HCT116 (cell line): ENCODE measurements around the gene C1QBP. TPM values are rescaled to one million over a fixed set of nuclear protein-coding genes. Genes with fewer than 3 reads are reported as not detected.

ENCODE experiments used
- ATAC-seq: fragments of 200-7000 bp; cut with Tn5 transposase; 2 replicates; pipeline ENCODE4 v1.9.1; 2020; ENCODE audit warnings: mild to moderate bottlenecking, moderate library complexity
- BruUV-seq: library from RNA; stranded (reverse); fragments of 400-500 nt; replicated peaks from 2 replicates; lab custom pipeline; 2021; lab: Mats Ljungman, UMichigan
- CTCF ChIA-PET: fragments of 300-600 bp; sonication (Branson Sonifier 250); formaldehyde crosslinking; loops from one replicate; lab custom pipeline; 2021; ENCODE audit warnings: antibody characterized with exemption; lab: Charles Lee
- POLR2A ChIA-PET: fragments of 300-600, 350-600 bp; sonication (Branson Sonifier 250); formaldehyde crosslinking; loops from one replicate; lab custom pipeline; 2021; ENCODE audit warnings: antibody characterized with exemption; lab: Charles Lee
- RAD21 ChIA-PET, 2 experiments: fragments of 300-600 bp; sonication (Branson Sonifier 250); formaldehyde crosslinking; loops; one replicate each; lab custom pipeline; 2023; ENCODE audit warnings: low total read pairs in 2 of 2; ENCODE audit not compliant: uncharacterized antibody in 2 of 2, unreplicated experiment in 2 of 2, low non-redundant PET in 1 of 2; lab: Charles Lee
- DNase-seq: peaks from one replicate; pipeline ENCODE4 v3.0.0-alpha.2; 2010; ENCODE audit warnings: low read depth, low spot score
- H2AFZ ChIP-seq: fragments of 200-600 bp; shearing (Covaris generic), sonication (generic); 2 replicates; pipeline ENCODE4 v1.6.1; 2017; ENCODE audit warnings: low read depth, mixed run types, mixed read lengths, antibody characterized with exemption, low read length; ENCODE audit not compliant: poor library complexity, severe bottlenecking
- H3K27ac ChIP-seq: 2 replicates; pipeline ENCODE4 v1.5.1; 2012; ENCODE audit warnings: low read depth, low read length
- H3K27me3 ChIP-seq: fragments of 200-600 bp; sonication (generic); 2 replicates; pipeline ENCODE4 v1.6.1; 2016; ENCODE audit warnings: mixed run types, low read length, mixed read lengths; ENCODE audit not compliant: insufficient read depth
- H3K36me3 ChIP-seq, 2 experiments: fragments of 200-500 bp in 1 of 2; fragments of 200-600 bp in 1 of 2; sonication (Bioruptor generic) in 1 of 2; sonication (generic) in 1 of 2; 2 replicates each; pipeline versions ENCODE4 v1.5.1 to v1.6.1; 2014 to 2016; ENCODE audit warnings: low read length in 2 of 2, inconsistent platforms in 1 of 2, mixed read lengths in 1 of 2, mixed run types in 1 of 2; ENCODE audit not compliant: insufficient read depth in 2 of 2, control insufficient read depth in 1 of 2
- H3K4me1 ChIP-seq, 2 experiments: fragments of 200-600 bp in 1 of 2; sonication (generic) in 1 of 2; 2 replicates each; pipeline versions ENCODE4 v1.5.1 to v1.6.1; 2012 to 2017; ENCODE audit warnings: low read length in 2 of 2, inconsistent platforms in 1 of 2, mild to moderate bottlenecking in 1 of 2, mixed read lengths in 1 of 2, mixed run types in 1 of 2, moderate library complexity in 1 of 2; ENCODE audit not compliant: insufficient read depth in 2 of 2, control insufficient read depth in 1 of 2
- H3K4me2 ChIP-seq: fragments of 200-600 bp; sonication (generic); 2 replicates; pipeline ENCODE4 v1.6.1; 2017; ENCODE audit warnings: mixed run types, low read length, mixed read lengths
- H3K4me3 ChIP-seq, 2 experiments: fragments of 200-600 bp in 1 of 2; sonication (generic) in 1 of 2; replicated peaks in 1 of 2; 2 replicates each; pipeline ENCODE4 v1.5.1; 2011 to 2016; ENCODE audit warnings: low read length in 2 of 2, control low read depth in 1 of 2, low read depth in 1 of 2, mild to moderate bottlenecking in 1 of 2, mixed read lengths in 1 of 2, mixed run types in 1 of 2
- H3K79me2 ChIP-seq: fragments of 200-600 bp; sonication (generic); 2 replicates; pipeline ENCODE4 v1.6.1; 2017; ENCODE audit warnings: mild to moderate bottlenecking, mixed run types, low read length, moderate library complexity, mixed read lengths; ENCODE audit not compliant: insufficient read depth
- H3K9ac ChIP-seq: fragments of 200-600 bp; sonication (generic); 2 replicates; pipeline ENCODE4 v1.6.1; 2016; ENCODE audit warnings: low read length, mixed read lengths
- H3K9me2 ChIP-seq: fragments of 200-600 bp; sonication (generic), shearing (Covaris generic); 2 replicates; pipeline ENCODE4 v1.6.1; 2017; ENCODE audit warnings: mixed run types, mild to moderate bottlenecking, moderate library complexity; ENCODE audit not compliant: insufficient read depth
- H3K9me3 ChIP-seq, 2 experiments: fragments of 200-500 bp in 1 of 2; fragments of 200-600 bp in 1 of 2; sonication (Bioruptor generic) in 1 of 2; sonication (generic) in 1 of 2; 2 replicates each; pipeline ENCODE4 v1.6.1; 2014 to 2017; ENCODE audit warnings: low read length in 2 of 2, mixed read lengths in 2 of 2, inconsistent platforms in 1 of 2, low read depth in 1 of 2, mild to moderate bottlenecking in 1 of 2, mixed run types in 1 of 2, moderate library complexity in 1 of 2; ENCODE audit not compliant: control insufficient read depth in 1 of 2, insufficient read depth in 1 of 2
- H4K20me1 ChIP-seq: fragments of 200-600 bp; sonication (generic), shearing (Covaris generic); 2 replicates; pipeline ENCODE4 v1.6.1; 2017; ENCODE audit warnings: mixed run types, mild to moderate bottlenecking, moderate library complexity; ENCODE audit not compliant: insufficient read depth
- CBX3 ChIP-seq: IDR thresholded peaks from 2 replicates; pipeline ENCODE4 v1.6.1; 2012; ENCODE audit warnings: low read depth
- CEBPB ChIP-seq: IDR thresholded peaks from 2 replicates; pipeline ENCODE4 v1.6.1; 2012; ENCODE audit warnings: low read depth
- CTCF ChIP-seq, 3 experiments: fragments of 200-600 bp in 1 of 3; sonication (generic) in 1 of 3; IDR thresholded peaks in 2 of 3; conservative IDR thresholded peaks in 1 of 3; 2 replicates each; pipeline ENCODE4 v1.5.1; 2012 to 2017; ENCODE audit warnings: low read depth in 2 of 3, low read length in 2 of 3, antibody characterized with exemption in 1 of 3, borderline replicate concordance in 1 of 3, control low read depth in 1 of 3, mild to moderate bottlenecking in 1 of 3, mixed read lengths in 1 of 3, mixed run types in 1 of 3, moderate library complexity in 1 of 3; ENCODE audit not compliant: insufficient read depth in 1 of 3
- EGR1 ChIP-seq: IDR thresholded peaks from 2 replicates; pipeline ENCODE4 v1.6.1; 2012; ENCODE audit warnings: low read depth
- EZH2phosphoT487 ChIP-seq: fragments of 200-600 bp; IDR thresholded peaks from 2 replicates; pipeline ENCODE4 v1.6.1; 2018; ENCODE audit warnings: antibody characterized with exemption, borderline replicate concordance
- FOSL1 ChIP-seq: IDR thresholded peaks from 2 replicates; pipeline ENCODE4 v1.6.1; 2012; ENCODE audit warnings: low read depth
- JUND ChIP-seq: IDR thresholded peaks from 2 replicates; pipeline ENCODE4 v1.6.1; 2012
- MAX ChIP-seq: IDR thresholded peaks from 2 replicates; pipeline ENCODE4 v1.6.1; 2012
- REST ChIP-seq: IDR thresholded peaks from 2 replicates; pipeline ENCODE4 v1.6.1; 2012; ENCODE audit warnings: low read depth
- SIN3A ChIP-seq: IDR thresholded peaks from 2 replicates; pipeline ENCODE4 v1.6.1; 2012; ENCODE audit warnings: low read depth
- SP1 ChIP-seq: IDR thresholded peaks from 2 replicates; pipeline ENCODE4 v1.6.1; 2012; ENCODE audit warnings: low read depth
- SRF ChIP-seq: IDR thresholded peaks from 2 replicates; pipeline ENCODE4 v1.6.1; 2012; ENCODE audit warnings: low read depth
- TCF7L2 ChIP-seq: IDR thresholded peaks from 2 replicates; pipeline ENCODE4 v1.7.0; 2011; ENCODE audit warnings: borderline replicate concordance, inconsistent platforms; ENCODE audit not compliant: insufficient read depth, insufficient read length; ENCODE audit errors: extremely low read depth
- YY1 ChIP-seq: IDR thresholded peaks from 2 replicates; pipeline ENCODE4 v1.6.1; 2011; ENCODE audit warnings: low read length, low read depth, moderate library complexity, mild to moderate bottlenecking; ENCODE audit not compliant: insufficient replicate concordance; ENCODE audit errors: extremely low read depth
- ZBTB33 ChIP-seq: IDR thresholded peaks from 2 replicates; pipeline ENCODE4 v1.6.1; 2011; ENCODE audit warnings: mild to moderate bottlenecking, low read length, moderate library complexity; ENCODE audit not compliant: insufficient replicate concordance; ENCODE audit errors: extremely low read depth
- ZFX ChIP-seq: fragments of 450-650 bp; IDR thresholded peaks from 2 replicates; pipeline ENCODE4 v1.6.1; 2017
- intact Hi-C: fragments of 100-400 bp; cut with micrococcal nuclease; formaldehyde crosslinking; loops from 2 replicates; pipeline ENCODE4 v1.10.0; 2022
- total RNA-seq: library from RNA; stranded (reverse); gene quantifications from one replicate; pipeline ENCODE4 v1.2.1, GENCODE V29; 2021; ENCODE audit not compliant: unreplicated experiment

The C1QBP gene
- total RNA-seq, 1 experiment from 2014 or later = 524 TPM

- TF ChIP-seq EGR1 (no peak), REST (no peak), TCF7L2 (no peak), CBX3 (no peak)
These were observed 8.4 kb downstream of the C1QBP start (continued) for GRCh38 chr17:5430413-5430999.

GRCh38 chr17:5429191-5429887, 9.6 kb downstream of the C1QBP start:
- no peaks in the 10 kb centered on the region for H3K9me2 ChIP-seq
- H3K9me3 ChIP-seq = no peaks in the 10 kb centered on the region
- ATAC-seq = no peak
- H3K79me2 ChIP-seq = peaks cover 40% of the 10 kb centered on the region
- CTCF ChIA-PET = interaction anchor here (1.1 kb wide), 1 partner anchor 16 kb away, joined by 3 read pairs; no protein-coding TSS in a partner anchor
- no TSS peak for BruUV-seq
- RAD21 ChIA-PET = no interaction called here
- no peak overlapping the region for H3K4me2 ChIP-seq
- no peak overlapping the region for H3K4me3 ChIP-seq
- intact Hi-C loops = no loop called here
- peaks cover 17% of the 10 kb centered on the region; the same call in 1 of the 2 replicates for H4K20me1 ChIP-seq
- H3K36me3 ChIP-seq = peaks cover 66 to 68% of the 10 kb centered on the region in 2 experiments
- no peak overlapping the region for H2AFZ ChIP-seq
- no peaks in the 10 kb centered on the region for H3K4me1 ChIP-seq
- POLR2A ChIA-PET = interaction anchor here (1.0 to 2.2 kb wide), 2 partner anchors 10 kb away, joined by 5 to 6 read pairs; partner anchors contain the start of genes C1QBP, NUP88 and RPAIN
- no peaks in the 10 kb centered on the region for H3K27me3 ChIP-seq
- H3K27ac ChIP-seq = no peak overlapping the region
- no peak for DNase-seq
- H3K9ac ChIP-seq = no peak overlapping the region
- TF ChIP-seq TCF7L2 = no peak
- TF ChIP-seq FOSL1 = no peak
- no peak for TF ChIP-seq CBX3
- no peak for TF ChIP-seq SIN3A
- no peak for TF ChIP-seq CTCF (IDR thresholded peaks at IDR 0.05 in 2 of 3, conservative IDR thresholded peaks at IDR 0.05 in 1 of 3; ENCODE audit: borderline replicate concordance in 1 of 3, insufficient read depth in 1 of 3, low read depth in 2 of 3, low read length in 2 of 3)
- TF ChIP-seq MAX = no peak
- TF ChIP-seq SP1 = no peak
- TF ChIP-seq ZBTB33 = no peak
- TF ChIP-seq SRF = no peak
- TF ChIP-seq JUND = no peak
- TF ChIP-seq EZH2phosphoT487 = no peak
- no peak for TF ChIP-seq ZFX
- TF ChIP-seq YY1 = no peak
- TF ChIP-seq CEBPB = no peak
